GM23338 (cell line): ENCODE data around the gene AMBRA1. TPM values are rescaled to one million over a fixed set of nuclear protein-coding genes. Genes with fewer than 3 reads are reported as not detected.
A peak's percentile ranks its signal among the peaks of the same experiment; 100 is the strongest.

Experiments used
- ATAC-seq: fragments of 200-7000 bp; cut with Tn5 transposase; 3 replicates; pipeline ENCODE4 v1.9.1; 2020
- DNase-seq: peaks from one replicate; pipeline ENCODE4 v3.0.0-alpha.2; 2015; ENCODE audit warnings: low spot score
- H2AFZ ChIP-seq: fragments of 200-600 bp; sonication (generic); 2 replicates; pipeline ENCODE4 v1.8.0; 2016; ENCODE audit warnings: antibody characterized with exemption, mild to moderate bottlenecking, moderate library complexity
- H3F3A ChIP-seq: fragments of 200-600 bp; sonication (generic); replicated peaks from 2 replicates; pipeline ENCODE4 v1.8.0; 2017; ENCODE audit warnings: antibody characterized with exemption, mixed run types, low read depth
- H3K27ac ChIP-seq: fragments of 200-600 bp; sonication (generic); 2 replicates; pipeline ENCODE4 v1.6.1; 2016; ENCODE audit warnings: low read depth
- H3K27me3 ChIP-seq: fragments of 200-600 bp; sonication (generic); 2 replicates; pipeline ENCODE4 v1.8.0; 2016; ENCODE audit warnings: mild to moderate bottlenecking, mixed run types, moderate library complexity; ENCODE audit not compliant: insufficient read depth
- H3K36me3 ChIP-seq: fragments of 200-600 bp; sonication (generic); 2 replicates; pipeline ENCODE4 v1.8.0; 2016; ENCODE audit warnings: mild to moderate bottlenecking; ENCODE audit not compliant: insufficient read depth
- H3K4me1 ChIP-seq: fragments of 200-600 bp; sonication (generic); 2 replicates; pipeline ENCODE4 v1.8.0; 2016; ENCODE audit warnings: mild to moderate bottlenecking, moderate library complexity; ENCODE audit not compliant: insufficient read depth
- H3K4me2 ChIP-seq: fragments of 200-600 bp; sonication (generic); 2 replicates; pipeline ENCODE4 v1.7.1; 2017; ENCODE audit warnings: mixed run types
- H3K4me3 ChIP-seq: fragments of 200-600 bp; sonication (generic); 2 replicates; pipeline ENCODE4 v1.6.1; 2016; ENCODE audit warnings: mixed run types
- H3K79me2 ChIP-seq: fragments of 200-600 bp; sonication (generic); replicated peaks from 2 replicates; pipeline ENCODE4 v1.8.0; 2017; ENCODE audit warnings: mild to moderate bottlenecking; ENCODE audit not compliant: insufficient read depth
- H3K9me2 ChIP-seq: fragments of 200-600 bp; sonication (generic); 2 replicates; pipeline ENCODE4 v1.8.0; 2017; ENCODE audit not compliant: insufficient read depth
- H4K20me1 ChIP-seq: fragments of 200-600 bp; sonication (generic); replicated peaks from 2 replicates; pipeline ENCODE4 v1.8.0; 2017; ENCODE audit warnings: mild to moderate bottlenecking; ENCODE audit not compliant: insufficient read depth
- H3K27ac Mint-ChIP-seq: 2 replicates; pipeline ENCODE4 v1.8.0; 2020; ENCODE audit warnings: inconsistent platforms, mild to moderate bottlenecking, moderate library complexity, mixed read lengths
- H3K27me3 Mint-ChIP-seq: 3 replicates; pipeline ENCODE4 v1.8.0; 2022; ENCODE audit warnings: low read depth, mild to moderate bottlenecking, moderate library complexity, mixed read lengths, inconsistent platforms; ENCODE audit not compliant: insufficient read depth, poor library complexity
- H3K36me3 Mint-ChIP-seq: 3 replicates; pipeline ENCODE4 v1.8.0; 2021; ENCODE audit warnings: low read depth, mild to moderate bottlenecking, inconsistent platforms, moderate library complexity, mixed read lengths
- H3K4me1 Mint-ChIP-seq: 3 replicates; pipeline ENCODE4 v1.8.0; 2020; ENCODE audit warnings: mild to moderate bottlenecking, inconsistent platforms, mixed read lengths
- H3K4me3 Mint-ChIP-seq: 3 replicates; pipeline ENCODE4 v1.8.0; 2021; ENCODE audit warnings: moderate library complexity, mild to moderate bottlenecking, inconsistent platforms, mixed read lengths
- H3K9me3 Mint-ChIP-seq: 3 replicates; pipeline ENCODE4 v1.8.0; 2020; ENCODE audit warnings: moderate library complexity, mild to moderate bottlenecking, inconsistent platforms, mixed read lengths
- CREB1 ChIP-seq: fragments of 250-450 bp; sonication (Bioruptor Pico); IDR thresholded peaks from 2 replicates; pipeline ENCODE4 v1.5.0; 2020; ENCODE audit warnings: low read depth, mild to moderate bottlenecking, moderate library complexity
- ETS1 ChIP-seq: IDR thresholded peaks from 2 replicates; pipeline ENCODE4 v1.6.1; 2016; ENCODE audit warnings: antibody characterized with exemption
- EZH2 ChIP-seq: fragments of 200-600 bp; sonication (generic); IDR thresholded peaks from one replicate; pipeline ENCODE4 v1.8.0; 2017; ENCODE audit warnings: antibody characterized with exemption, mild to moderate bottlenecking, low read depth; ENCODE audit not compliant: unreplicated experiment
- EZH2phosphoT487 ChIP-seq: fragments of 200-600 bp; sonication (generic); IDR thresholded peaks from one replicate; pipeline ENCODE4 v1.8.1; 2018; ENCODE audit warnings: antibody characterized with exemption; ENCODE audit not compliant: unreplicated experiment
- NANOG ChIP-seq: IDR thresholded peaks from 2 replicates; pipeline ENCODE4 v1.6.1; 2016; ENCODE audit warnings: antibody characterized with exemption, borderline replicate concordance
- STAT1 ChIP-seq: IDR thresholded peaks from one replicate; pipeline ENCODE4 v1.6.1; 2016; ENCODE audit warnings: antibody characterized with exemption; ENCODE audit not compliant: unreplicated experiment
- ZNF114 ChIP-seq: fragments of 250-450 bp; sonication (Bioruptor Pico); IDR thresholded peaks from 2 replicates; pipeline ENCODE4 v1.5.0; 2020; ENCODE audit warnings: mild to moderate bottlenecking, moderate library complexity
- ZNF331 ChIP-seq: fragments of 250-450 bp; sonication (Bioruptor Pico); IDR thresholded peaks from 2 replicates; pipeline ENCODE4 v1.5.0; 2020; ENCODE audit warnings: low read depth, mild to moderate bottlenecking, moderate library complexity
- polyA plus RNA-seq: library from polyadenylated mRNA; unstranded; fragments of >200 nt; fragmentation: Nextera tagmentation; extraction: Ambion mirVana; gene quantifications from 2 replicates; pipeline ENCODE4 v1.2.1, GENCODE V29; 2016
- total RNA-seq: library from RNA; depleted of rRNA; stranded (reverse); fragments of >200 nt; shearing (Covaris generic); gene quantifications from 2 replicates; pipeline ENCODE4 v1.2.3, GENCODE V29; 2014
- TF ChIP-seq, protein P1 (sequence below): IDR thresholded peaks from one replicate; pipeline ENCODE4 v1.6.1; 2018; ENCODE audit warnings: antibody characterized with exemption; ENCODE audit not compliant: unreplicated experiment
- TF ChIP-seq, protein P2 (sequence below), 2 experiments: fragments of 200-600 bp in 1 of 2; sonication (generic) in 1 of 2; conservative IDR thresholded peaks; 2 replicates each; pipeline versions ENCODE4 v1.5.1 to v1.6.1; 2016 to 2017; ENCODE audit warnings: antibody characterized with exemption in 2 of 2, low read depth in 2 of 2, mild to moderate bottlenecking in 2 of 2, moderate library complexity in 1 of 2

AMBRA1 gene
- total and polyA plus RNA-seq, 2 experiments from 2014 or later, result 8.3 to 34.8 TPM

GRCh38 chr11:46504817-46505613 is 88.8 kb downstream of the AMBRA1 start:
- peaks cover 15% of the 10 kb centered on the region for H3K4me1 ChIP-seq
- H4K20me1 ChIP-seq, result 0 out of 2 replicates have a peak, but pooled peaks cover 3% of the 10 kb centered on the region
- peak overlapping the region; percentile 72; the same call in 1 of the 2 replicates for H3K27ac Mint-ChIP-seq
- peaks cover 18% of the 10 kb centered on the region for H3K36me3 Mint-ChIP-seq
- peak overlapping the region; percentile 82; the same call in 1 of the 2 replicates for H3K27ac ChIP-seq
- no peaks in the 10 kb centered on the region for H3K9me3 Mint-ChIP-seq
- H3K79me2 ChIP-seq, result peaks cover 7% of the 10 kb centered on the region
- H3K36me3 ChIP-seq, result peaks cover 3% of the 10 kb centered on the region; the same call in 1 of the 2 replicates
- H3K9me2 ChIP-seq, result no peaks in the 10 kb centered on the region
- no peak overlapping the region for H3K4me3 Mint-ChIP-seq
- peaks cover 3% of the 10 kb centered on the region for H3K27me3 Mint-ChIP-seq
- H3K4me2 ChIP-seq, result peak overlapping the region; percentile 38; the same call in 1 of the 2 replicates
- no peaks in the 10 kb centered on the region; the same call in 1 of the 2 replicates for H3F3A ChIP-seq
- H3K4me3 ChIP-seq, result no peak overlapping the region
- H3K4me1 Mint-ChIP-seq, result peaks cover 21% of the 10 kb centered on the region
- no peak overlapping the region for H2AFZ ChIP-seq
- DNase-seq, result no peak
- no peaks in the 10 kb centered on the region for H3K27me3 ChIP-seq
- TF ChIP-seq, protein P1, sequence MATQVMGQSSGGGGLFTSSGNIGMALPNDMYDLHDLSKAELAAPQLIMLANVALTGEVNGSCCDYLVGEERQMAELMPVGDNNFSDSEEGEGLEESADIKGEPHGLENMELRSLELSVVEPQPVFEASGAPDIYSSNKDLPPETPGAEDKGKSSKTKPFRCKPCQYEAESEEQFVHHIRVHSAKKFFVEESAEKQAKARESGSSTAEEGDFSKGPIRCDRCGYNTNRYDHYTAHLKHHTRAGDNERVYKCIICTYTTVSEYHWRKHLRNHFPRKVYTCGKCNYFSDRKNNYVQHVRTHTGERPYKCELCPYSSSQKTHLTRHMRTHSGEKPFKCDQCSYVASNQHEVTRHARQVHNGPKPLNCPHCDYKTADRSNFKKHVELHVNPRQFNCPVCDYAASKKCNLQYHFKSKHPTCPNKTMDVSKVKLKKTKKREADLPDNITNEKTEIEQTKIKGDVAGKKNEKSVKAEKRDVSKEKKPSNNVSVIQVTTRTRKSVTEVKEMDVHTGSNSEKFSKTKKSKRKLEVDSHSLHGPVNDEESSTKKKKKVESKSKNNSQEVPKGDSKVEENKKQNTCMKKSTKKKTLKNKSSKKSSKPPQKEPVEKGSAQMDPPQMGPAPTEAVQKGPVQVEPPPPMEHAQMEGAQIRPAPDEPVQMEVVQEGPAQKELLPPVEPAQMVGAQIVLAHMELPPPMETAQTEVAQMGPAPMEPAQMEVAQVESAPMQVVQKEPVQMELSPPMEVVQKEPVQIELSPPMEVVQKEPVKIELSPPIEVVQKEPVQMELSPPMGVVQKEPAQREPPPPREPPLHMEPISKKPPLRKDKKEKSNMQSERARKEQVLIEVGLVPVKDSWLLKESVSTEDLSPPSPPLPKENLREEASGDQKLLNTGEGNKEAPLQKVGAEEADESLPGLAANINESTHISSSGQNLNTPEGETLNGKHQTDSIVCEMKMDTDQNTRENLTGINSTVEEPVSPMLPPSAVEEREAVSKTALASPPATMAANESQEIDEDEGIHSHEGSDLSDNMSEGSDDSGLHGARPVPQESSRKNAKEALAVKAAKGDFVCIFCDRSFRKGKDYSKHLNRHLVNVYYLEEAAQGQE, result no peak
- no peak for TF ChIP-seq STAT1
- no peak for TF ChIP-seq ZNF331 (CRISPR knock-in tag)
- TF ChIP-seq CREB1 (CRISPR knock-in tag), result no peak
- no peak for TF ChIP-seq EZH2
- TF ChIP-seq, protein P2, sequence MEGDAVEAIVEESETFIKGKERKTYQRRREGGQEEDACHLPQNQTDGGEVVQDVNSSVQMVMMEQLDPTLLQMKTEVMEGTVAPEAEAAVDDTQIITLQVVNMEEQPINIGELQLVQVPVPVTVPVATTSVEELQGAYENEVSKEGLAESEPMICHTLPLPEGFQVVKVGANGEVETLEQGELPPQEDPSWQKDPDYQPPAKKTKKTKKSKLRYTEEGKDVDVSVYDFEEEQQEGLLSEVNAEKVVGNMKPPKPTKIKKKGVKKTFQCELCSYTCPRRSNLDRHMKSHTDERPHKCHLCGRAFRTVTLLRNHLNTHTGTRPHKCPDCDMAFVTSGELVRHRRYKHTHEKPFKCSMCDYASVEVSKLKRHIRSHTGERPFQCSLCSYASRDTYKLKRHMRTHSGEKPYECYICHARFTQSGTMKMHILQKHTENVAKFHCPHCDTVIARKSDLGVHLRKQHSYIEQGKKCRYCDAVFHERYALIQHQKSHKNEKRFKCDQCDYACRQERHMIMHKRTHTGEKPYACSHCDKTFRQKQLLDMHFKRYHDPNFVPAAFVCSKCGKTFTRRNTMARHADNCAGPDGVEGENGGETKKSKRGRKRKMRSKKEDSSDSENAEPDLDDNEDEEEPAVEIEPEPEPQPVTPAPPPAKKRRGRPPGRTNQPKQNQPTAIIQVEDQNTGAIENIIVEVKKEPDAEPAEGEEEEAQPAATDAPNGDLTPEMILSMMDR (conservative IDR thresholded peaks at IDR 0.05; ENCODE audit: low read depth in 2 of 2), result no peak
- TF ChIP-seq NANOG, result no peak
- no peak for TF ChIP-seq EZH2phosphoT487
- TF ChIP-seq ZNF114 (CRISPR knock-in tag), result no peak
- TF ChIP-seq ETS1, result no peak
- ATAC-seq, result peak; percentile 22; the same call in 1 of the 3 replicates
